GM21529 (cell line): ENCODE measurements around the gene PLCL2.

ENCODE experiments used
- ATAC-seq: cut with Tn5 transposase; IDR thresholded peaks from one replicate; pipeline ENCODE4 v1.9.1; 2021; ENCODE audit not compliant: unreplicated experiment

The PLCL2 gene

GRCh38 chr3:16888785-16889607 lies 4.2 kb downstream of the PLCL2 start:
- ATAC-seq, result peak; percentile 52

DNA sequence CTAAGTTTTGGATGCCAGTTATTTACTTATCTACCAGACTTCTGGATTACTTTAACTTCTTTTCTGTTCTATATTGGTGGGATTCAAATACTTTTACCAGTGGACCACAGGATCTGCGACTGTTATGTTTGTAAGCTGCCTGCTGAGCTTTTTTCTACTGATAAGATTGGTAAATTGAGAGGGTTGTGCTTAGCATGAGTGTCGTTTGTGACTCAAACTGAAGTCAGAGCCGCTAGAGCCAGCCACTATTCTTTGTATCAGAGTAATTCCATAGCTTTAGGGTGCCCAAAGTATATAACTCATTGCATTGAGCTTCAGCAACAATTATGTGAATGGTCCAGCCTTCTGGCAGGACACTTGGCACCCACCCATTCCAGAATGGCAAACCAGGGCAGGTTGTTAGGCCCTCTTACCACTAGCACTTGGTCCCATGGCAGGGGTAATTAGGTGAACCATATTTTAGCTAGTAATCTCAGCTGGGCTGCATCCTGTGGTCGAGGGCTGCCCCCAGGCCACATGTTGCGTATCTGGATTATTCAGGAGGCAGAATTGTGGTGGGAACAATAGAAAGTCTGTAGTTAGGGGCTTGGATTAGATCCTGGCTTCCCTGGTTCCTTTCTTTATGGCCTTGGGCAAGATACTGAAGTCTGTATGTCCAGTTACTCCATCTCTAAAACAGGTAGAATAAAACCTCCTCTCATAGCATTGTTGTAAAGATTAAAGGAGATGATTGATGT lies 6.0 kb downstream of the PLCL2 start:
- no peak for ATAC-seq

DNA sequence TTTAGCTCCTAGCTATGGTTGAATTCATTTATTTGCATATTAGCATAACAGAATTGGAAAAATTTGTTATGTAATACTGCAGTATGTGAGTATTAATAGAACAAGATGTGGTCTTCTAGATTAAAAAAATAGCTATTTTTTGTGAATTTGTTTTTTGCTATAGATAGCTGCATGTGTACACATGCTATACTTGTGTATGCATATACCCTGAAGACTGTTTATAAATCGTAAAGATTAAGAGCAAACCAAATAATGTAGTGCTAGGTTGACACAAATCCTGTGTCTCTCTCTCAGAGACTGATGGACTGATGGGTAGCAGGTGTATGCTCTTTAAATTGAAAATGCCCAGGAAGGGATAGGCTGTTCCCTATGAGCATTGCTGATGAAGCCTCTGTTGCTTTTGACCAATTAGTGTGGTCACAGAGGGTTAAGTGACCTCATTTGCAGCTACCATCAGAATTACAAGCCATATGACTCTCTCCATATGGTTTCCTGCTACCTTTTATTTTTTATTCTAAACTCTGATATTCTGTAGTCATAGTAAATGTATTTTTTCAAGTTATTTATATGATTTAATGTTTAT lies 9.0 kb downstream of the PLCL2 start:
- ATAC-seq, result no peak

DNA sequence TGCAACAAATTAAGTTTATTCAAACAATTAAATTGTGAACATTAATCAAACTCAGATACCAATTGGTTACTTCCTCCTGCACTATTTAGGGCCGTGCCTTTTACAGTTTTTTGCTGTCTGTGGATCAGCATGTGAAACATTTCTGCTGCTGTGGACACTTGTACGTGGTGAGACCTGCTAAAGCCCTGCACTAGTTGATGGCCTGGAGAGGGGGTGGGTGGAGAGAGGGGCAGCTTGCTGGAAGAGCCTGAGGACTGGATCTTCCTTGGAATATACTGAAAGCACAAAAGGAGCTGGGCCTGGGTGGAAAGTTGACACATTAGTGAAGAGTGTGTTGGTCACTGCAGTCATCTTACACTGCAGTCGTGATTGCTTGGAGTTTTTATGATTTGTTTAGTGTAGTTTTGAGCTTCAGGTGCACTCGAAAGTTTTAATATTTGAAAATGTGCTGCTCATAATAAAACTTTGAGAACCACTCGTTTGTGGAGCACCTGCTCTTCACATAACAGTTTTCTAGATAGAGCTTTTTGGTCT lies 11.4 kb downstream of the PLCL2 start:
- ATAC-seq, result no peak

DNA sequence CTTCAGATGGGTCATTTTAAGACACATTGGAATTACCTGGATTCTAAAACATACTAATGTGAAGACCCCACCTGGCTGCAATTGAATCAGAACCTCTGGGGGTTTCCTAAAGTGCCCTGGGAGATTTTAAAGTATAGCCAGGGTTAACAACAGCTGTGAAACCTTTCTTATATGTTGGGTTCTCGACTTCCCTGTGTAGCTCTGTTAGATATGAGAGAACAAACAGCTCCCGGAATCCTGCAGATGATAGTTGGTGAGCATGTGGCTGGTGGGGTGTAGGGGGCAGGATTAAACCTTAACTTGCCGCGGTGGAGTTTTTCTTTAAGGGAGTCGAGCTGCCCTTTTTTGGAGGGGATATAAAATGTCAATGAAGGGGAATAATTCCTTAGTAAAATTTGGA lies 12.1 kb downstream of the PLCL2 start:
- ATAC-seq, result no peak

DNA sequence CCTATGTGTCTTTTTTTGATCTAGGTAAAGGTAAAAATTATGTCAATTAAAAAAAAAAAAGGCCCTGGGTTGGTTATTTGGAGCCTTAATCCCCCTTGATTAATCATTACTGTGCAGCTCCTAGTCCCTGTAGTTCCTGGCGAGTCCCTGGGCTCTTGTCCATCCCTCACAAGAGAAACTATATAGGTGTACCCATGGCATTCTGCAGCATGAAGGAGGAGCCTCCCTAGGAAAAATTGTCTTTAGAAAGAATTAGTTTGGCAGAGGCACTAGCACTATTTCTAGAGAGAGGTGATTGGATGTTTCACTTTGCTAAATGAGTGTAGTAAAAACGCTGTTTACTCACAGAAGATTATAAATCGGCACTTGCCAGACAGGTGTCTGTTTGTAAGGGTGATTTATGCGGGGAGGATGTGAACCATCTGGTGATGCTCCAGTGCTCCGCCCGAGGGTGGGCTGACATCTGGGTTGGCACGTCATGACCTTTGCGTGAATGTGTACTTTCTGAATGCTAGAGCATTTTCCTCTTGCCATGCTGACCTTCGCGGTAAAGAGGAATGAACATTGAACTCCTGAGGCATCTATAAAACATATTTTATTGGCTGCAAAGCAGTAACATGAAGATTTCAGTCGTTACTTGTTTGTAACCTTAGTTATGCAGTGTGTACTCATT lies 12.6 kb downstream of the PLCL2 start:
- ATAC-seq, result peak; percentile 79

GRCh38 chr3:16898595-16899395 lies 14.0 kb downstream of the PLCL2 start:
- ATAC-seq, result no peak

- no peak for ATAC-seq
These were observed 15.2 kb downstream of the PLCL2 start for GRCh38 chr3:16899919-16900318.

GRCh38 chr3:16900779-16901440 lies 16.2 kb downstream of the PLCL2 start:
- no peak for ATAC-seq

GRCh38 chr3:16904423-16905417 lies 20.0 kb downstream of the PLCL2 start:
- no peak for ATAC-seq

DNA sequence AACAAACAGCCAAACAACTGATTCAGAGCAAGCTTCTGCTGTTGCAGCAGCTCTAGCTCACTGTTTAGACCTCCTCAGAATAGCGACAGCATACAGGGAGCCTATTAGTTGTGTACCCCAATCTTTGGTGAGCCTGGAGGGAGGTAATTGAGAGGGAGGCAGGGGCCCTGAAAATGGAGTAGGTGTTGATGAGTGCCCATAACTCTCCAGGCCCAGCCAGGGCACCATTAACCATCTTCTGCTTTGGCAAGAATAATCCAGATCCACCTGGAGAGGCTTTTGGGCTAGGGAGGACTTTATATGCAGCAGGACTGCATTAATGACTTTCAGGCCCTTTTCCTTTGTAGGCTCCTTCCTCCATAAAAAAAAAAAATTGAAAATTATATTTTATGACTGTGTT lies 20.9 kb downstream of the PLCL2 start:
- no peak for ATAC-seq

DNA sequence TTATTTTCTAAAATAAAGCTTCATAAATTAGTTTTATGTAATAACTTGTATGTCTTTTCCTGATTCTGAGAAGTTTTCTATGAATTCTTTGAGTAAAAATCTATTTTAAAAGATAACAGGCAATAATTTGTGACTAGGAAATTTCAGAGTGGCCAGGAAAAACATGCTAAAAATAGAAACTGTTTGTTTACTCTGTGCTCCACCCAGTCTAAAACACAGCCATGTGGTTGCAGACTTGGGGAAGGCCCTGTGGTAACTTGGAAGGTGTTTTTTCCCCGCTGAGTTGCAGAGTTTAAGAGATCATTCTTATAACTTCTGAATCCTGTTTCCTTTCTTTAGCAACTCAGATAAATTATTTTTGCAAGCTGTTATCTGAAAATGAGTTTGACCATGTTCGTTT lies 21.9 kb downstream of the PLCL2 start:
- ATAC-seq, result peak; percentile 57

DNA sequence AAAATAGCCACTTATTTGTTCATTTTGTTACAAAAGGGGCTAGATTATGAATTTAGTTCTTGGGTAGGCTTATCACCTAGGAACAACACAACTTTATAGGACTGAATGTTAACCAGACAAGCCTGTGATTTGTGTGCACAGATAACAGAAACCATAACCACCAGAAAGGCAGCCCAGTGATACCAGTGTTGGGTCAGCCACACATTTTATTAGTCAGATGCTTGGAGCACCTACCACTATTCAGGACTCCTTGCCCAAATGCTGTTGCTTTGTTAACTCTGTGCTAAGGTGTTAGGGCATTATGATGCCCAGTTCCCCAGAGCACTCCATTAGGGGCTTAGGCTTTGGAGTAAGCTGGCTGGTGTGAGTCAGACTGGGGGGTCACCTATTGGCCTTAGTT lies 22.5 kb downstream of the PLCL2 start:
- ATAC-seq, result peak; percentile 58

GRCh38 chr3:16908016-16908807 lies 23.5 kb downstream of the PLCL2 start:
- ATAC-seq, result no peak

GRCh38 chr3:16908896-16909295 lies 24.1 kb downstream of the PLCL2 start:
- ATAC-seq, result no peak

GRCh38 chr3:16909802-16910201 lies 25.0 kb downstream of the PLCL2 start:
- ATAC-seq, result no peak

- no peak for ATAC-seq
These were observed 25.5 kb downstream of the PLCL2 start for GRCh38 chr3:16910207-16910606.

DNA sequence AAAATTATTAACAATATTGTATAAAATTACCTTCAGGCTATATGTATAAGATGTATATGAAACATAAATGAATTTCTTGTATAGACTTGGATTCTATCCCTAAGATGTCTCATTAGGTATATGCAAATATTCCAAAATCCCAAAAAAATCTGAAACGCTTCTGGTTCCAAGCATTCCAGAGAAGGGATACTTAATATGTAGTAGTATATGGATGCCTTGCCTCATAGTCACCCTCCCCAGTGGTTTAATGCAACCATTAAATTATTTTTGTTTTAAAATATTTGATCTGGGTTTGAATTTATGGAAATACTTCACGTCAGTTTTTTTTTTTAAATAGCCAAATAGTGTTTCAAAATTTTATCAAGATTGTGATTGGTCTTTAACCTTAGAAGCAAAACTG lies 27.2 kb downstream of the PLCL2 start:
- ATAC-seq, result no peak
